Thymus (tissue), 11 donors: Measurements from ENCODE around the gene PIN1. TPM values are rescaled to one million over a fixed set of nuclear protein-coding genes. Genes with fewer than 3 reads are reported as not detected.
"Not testable (repeated sequence)": the region's sequence is repeated elsewhere in the genome, so short reads cannot be mapped to it uniquely, and the experiment has no call there.

ENCODE experiments used
- DNase-seq, 9 donors: peaks; one replicate each; pipeline ENCODE4 v3.0.0-alpha.2; 2013; ENCODE audit warnings: low spot score in 9 of 9, low read depth in 6 of 9, missing footprints in 1 of 9
- H3K27ac ChIP-seq, 2 donors: one replicate each; pipeline ENCODE4 v1.5.1; 2013; ENCODE audit warnings: control low read depth in 1 of 2, low read depth in 1 of 2, low read length in 1 of 2, mild to moderate bottlenecking in 1 of 2, moderate library complexity in 1 of 2
- H3K27me3 ChIP-seq, 2 donors: one replicate each; pipeline ENCODE4 v1.5.1; 2013; ENCODE audit warnings: low read length in 1 of 2; ENCODE audit not compliant: control insufficient read depth in 2 of 2, insufficient read depth in 1 of 2
- H3K36me3 ChIP-seq, 2 donors: one replicate each; pipeline ENCODE4 v1.5.1; 2013; ENCODE audit warnings: low read length in 1 of 2, mild to moderate bottlenecking in 1 of 2, moderate library complexity in 1 of 2; ENCODE audit not compliant: control insufficient read depth in 2 of 2, insufficient read depth in 2 of 2
- H3K4me1 ChIP-seq, 2 donors: one replicate each; pipeline ENCODE4 v1.5.1; 2013; ENCODE audit warnings: low read length in 2 of 2; ENCODE audit not compliant: control insufficient read depth in 2 of 2, insufficient read depth in 2 of 2
- H3K4me3 ChIP-seq, 2 donors: one replicate each; pipeline ENCODE4 v1.5.1; 2013; ENCODE audit warnings: low read length in 2 of 2, control low read depth in 1 of 2, mild to moderate bottlenecking in 1 of 2
- H3K9me3 ChIP-seq, 2 donors: one replicate each; pipeline ENCODE4 v1.5.1; 2013; ENCODE audit warnings: low read length in 1 of 2, mild to moderate bottlenecking in 1 of 2; ENCODE audit not compliant: control insufficient read depth in 2 of 2, insufficient read depth in 1 of 2
- WGBS: extraction: QIAGEN DNeasy Blood & Tissue Kit; methylation state at CpG from one replicate; pipeline ENCODE4 v1.1.7; 2013; 5-methylcytosine and 5-hydroxymethylcytosine counted together
- polyA plus RNA-seq: library from polyadenylated mRNA; stranded (reverse); fragments of 200-250 nt; gene quantifications from one replicate; pipeline ENCODE4 v1.2.3, GENCODE V29; 2013
- total RNA-seq: library from RNA; stranded (reverse); fragments of 120-200 nt; gene quantifications from one replicate; pipeline ENCODE4 v1.2.4, GENCODE V29; 2013
- donor health status: healthy.

The PIN1 gene
- total and polyA plus RNA-seq, 2 donors = 87.5 to 118 TPM

GRCh38 chr19:9806803-9807202, 28.3 kb upstream of the PIN1 start:
- H3K27ac ChIP-seq = peak overlapping the region; percentile 72 to 97
- 91% methylated on average over 3 of the region's 3 CpGs for WGBS
- peaks cover 33 to 68% of the 10 kb centered on the region in 2 donors for H3K4me1 ChIP-seq
- DNase-seq = peak in 3 of 9 donors; percentile 33 to 69 (median 52)
- H3K4me3 ChIP-seq = no peak overlapping the region
- peaks cover 6 to 33% of the 10 kb centered on the region in 2 donors for H3K9me3 ChIP-seq
- peaks cover 44 to 71% of the 10 kb centered on the region in 2 donors for H3K36me3 ChIP-seq
- H3K27me3 ChIP-seq = no peaks in the 10 kb centered on the region

GRCh38 chr19:9808855-9809824, 26.0 kb upstream of the PIN1 start:
- WGBS = 45% methylated on average over 11 of the region's 11 CpGs
- no peak overlapping the region for H3K4me3 ChIP-seq
- peak overlapping the region; percentile 38 to 97 for H3K27ac ChIP-seq
- no peaks in the 10 kb centered on the region for H3K27me3 ChIP-seq
- peak; percentile 76 to 95 (median 86) for DNase-seq
- peaks cover 6 to 41% of the 10 kb centered on the region in 2 donors for H3K9me3 ChIP-seq
- H3K36me3 ChIP-seq = peaks cover 41 to 65% of the 10 kb centered on the region in 2 donors
- peaks cover 36 to 71% of the 10 kb centered on the region in 2 donors for H3K4me1 ChIP-seq

- 98% methylated on average over 21 of the region's 21 CpGs for WGBS
- no peak for DNase-seq
- peaks cover 49 to 60% of the 10 kb centered on the region in 2 donors for H3K36me3 ChIP-seq
Measured at GRCh38 chr19:9811139-9811538, 24.0 kb upstream of the PIN1 start.

GRCh38 chr19:9818175-9818733, 16.9 kb upstream of the PIN1 start:
- H3K9me3 ChIP-seq = peaks cover 5 to 19% of the 10 kb centered on the region in 2 donors
- H3K4me1 ChIP-seq = peaks cover 7 to 17% of the 10 kb centered on the region in 2 donors
- WGBS = 4% methylated on average over 39 of the region's 39 CpGs
- H3K36me3 ChIP-seq = peaks cover 19 to 30% of the 10 kb centered on the region in 2 donors
- DNase-seq = no peak
- H3K27ac ChIP-seq = peak overlapping the region; percentile 98
- H3K4me3 ChIP-seq = peak overlapping the region; percentile 98 to 99
- H3K27me3 ChIP-seq = no peaks in the 10 kb centered on the region

More at GRCh38 chr19:9811139-9811538, 24.0 kb upstream of the PIN1 start:
- H3K4me3 ChIP-seq = no peak overlapping the region
- H3K27ac ChIP-seq = peak overlapping the region; percentile 66 to 73
- H3K4me1 ChIP-seq = peaks cover 34 to 59% of the 10 kb centered on the region in 2 donors
- H3K9me3 ChIP-seq = peaks cover 11 to 58% of the 10 kb centered on the region in 2 donors
- no peaks in the 10 kb centered on the region for H3K27me3 ChIP-seq

- peaks cover 5 to 18% of the 10 kb centered on the region in 2 donors for H3K9me3 ChIP-seq
- no peaks in the 10 kb centered on the region for H3K27me3 ChIP-seq
- H3K4me1 ChIP-seq = peaks cover 7 to 17% of the 10 kb centered on the region in 2 donors
- H3K36me3 ChIP-seq = peaks cover 17 to 30% of the 10 kb centered on the region in 2 donors
- under 1% methylated on average over 82 of the region's 82 CpGs for WGBS
- peak within 1 kb of the TSS; percentile 98 to 99 for H3K4me3 ChIP-seq
- H3K27ac ChIP-seq = peak within 1 kb of the TSS; percentile 98
- peak; percentile 98 to 100 (median 100) for DNase-seq
Measured at GRCh38 chr19:9818734-9819595, 16.2 kb upstream of the PIN1 start, which contains the start of gene FBXL12. Gene FBXL12 (minus strand): TSS chr19:9819079. CDS start chr19:9818813, 266 bp downstream.

- 2% methylated on average over 21 of the region's 21 CpGs for WGBS
- H3K27ac ChIP-seq = peak overlapping the region; percentile 91 to 98
- peaks cover 13 to 29% of the 10 kb centered on the region in 2 donors for H3K36me3 ChIP-seq
- peak overlapping the region; percentile 55 to 98 for H3K4me3 ChIP-seq
- H3K4me1 ChIP-seq = peaks cover 7 to 17% of the 10 kb centered on the region in 2 donors
- H3K27me3 ChIP-seq = no peaks in the 10 kb centered on the region
- DNase-seq = no peak
- H3K9me3 ChIP-seq = peaks cover 5 to 13% of the 10 kb centered on the region in 2 donors
Measured at GRCh38 chr19:9819596-9819909, 15.6 kb upstream of the PIN1 start.

- H3K36me3 ChIP-seq = peaks cover 13 to 28% of the 10 kb centered on the region in 2 donors
- H3K4me1 ChIP-seq = peaks cover 7 to 17% of the 10 kb centered on the region in 2 donors
- 96% methylated on average over 8 of the region's 8 CpGs for WGBS
- peaks cover 5 to 11% of the 10 kb centered on the region in 2 donors for H3K9me3 ChIP-seq
- H3K27me3 ChIP-seq, DNase-seq: not testable (repeated sequence)
- peak overlapping the region in 1 of 2 donors; percentile 98 for H3K27ac ChIP-seq
- H3K4me3 ChIP-seq = peak overlapping the region; percentile 55 to 98
Measured at GRCh38 chr19:9820034-9820433, 15.1 kb upstream of the PIN1 start.

GRCh38 chr19:9823816-9824215, 11.3 kb upstream of the PIN1 start:
- Histone ChIP-seq H3K4me1 (peaks cover 17 to 28% of the 10 kb centered on the region in 2 donors), H3K36me3 (peaks cover 0 to 10% of the 10 kb centered on the region in 2 donors), H3K27me3 (no peaks in the 10 kb centered on the region), H3K9me3 (no peaks in the 10 kb centered on the region), H3K27ac (no peak overlapping the region), H3K4me3 (no peak overlapping the region)
- WGBS = 98% methylated on average over 5 of the region's 5 CpGs
- DNase-seq = no peak
